ENCODE results near the gene RBPMS2.

DNA sequence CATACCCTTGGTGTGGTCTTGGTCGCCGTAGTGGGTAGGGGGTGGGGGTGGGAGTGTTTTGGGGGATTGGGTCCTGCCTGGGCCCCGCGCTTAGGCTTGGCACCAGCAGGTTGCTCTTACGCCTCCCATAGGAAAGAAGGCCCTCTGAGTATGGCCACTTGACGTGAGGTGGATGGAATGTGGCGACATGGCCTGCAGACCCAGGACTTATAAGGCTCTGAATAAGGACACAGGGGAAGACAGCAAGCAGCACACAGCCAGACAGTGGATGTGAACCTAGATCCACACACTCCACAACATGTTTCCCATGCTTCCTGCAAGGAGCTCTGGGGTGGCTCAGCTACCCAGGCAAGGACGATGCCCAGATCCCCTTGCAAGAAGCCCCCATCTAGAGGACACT is 12.4 kb downstream of the RBPMS2 start:
- TF ChIP-seq CTCF (IDR thresholded peaks at IDR 0.05) (no peak), EZH2 (IDR thresholded peaks at IDR 0.05; ENCODE audit: borderline replicate concordance, insufficient read depth, low read depth, low read length, poor library complexity, severe bottlenecking) (no peak)

Measured in B cell (primary cell).